Measurements from ENCODE around the gene TRA2B. TPM values are rescaled to one million over a fixed set of nuclear protein-coding genes. Genes with fewer than 3 reads are reported as not detected.

TRA2B gene
- total and polyA plus RNA-seq, 2 of the 8 experiments (the other 6 are each of a cell fraction or from before 2014, with no cell fraction given): 206 to 274 TPM

DNA sequence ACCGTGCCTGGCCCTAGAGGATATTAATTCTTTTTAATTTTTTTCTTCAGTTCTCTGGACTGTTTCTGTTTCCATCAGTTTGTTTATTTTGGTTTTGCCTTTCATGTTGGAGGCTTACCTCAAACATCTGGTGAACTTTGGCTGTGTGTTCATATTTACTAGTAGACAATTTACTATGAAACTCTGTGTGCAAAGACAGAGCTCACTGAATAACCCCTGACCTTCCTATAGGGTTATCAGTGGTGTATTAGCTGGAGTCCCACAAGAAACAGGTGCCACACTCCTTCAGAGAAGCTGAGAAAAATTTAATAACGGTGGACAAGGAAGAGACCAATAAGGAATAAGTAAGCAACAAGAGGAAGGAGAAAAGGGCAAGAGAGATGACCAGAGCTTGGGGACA is 28.8 kb upstream of the TRA2B start:
- FAIRE-seq (no peak), DNase-seq (ENCODE audit: low read depth in 1 of 2, low spot score in 2 of 2) (no peak)
- Histone ChIP-seq H3K36me3 (ENCODE audit: control insufficient read depth in 2 of 4, insufficient read depth in 4 of 4, low read length in 3 of 4) (no peaks in the 10 kb centered on the region), H2AK5ac (ENCODE audit: low read depth, low read length) (no peak overlapping the region), H3K9me3 (ENCODE audit: insufficient read depth in 2 of 2, low read depth in 1 of 2, low read length in 1 of 2) (no peaks in the 10 kb centered on the region), H4K91ac (replicated peaks; ENCODE audit: insufficient read length, low read length) (no peak overlapping the region), H2BK20ac (ENCODE audit: low read length) (no peak overlapping the region), H3K27ac (ENCODE audit: low read depth, low read length) (no peak overlapping the region), H4K5ac (ENCODE audit: insufficient read length, low read depth, low read length) (no peak overlapping the region), H4K8ac (ENCODE audit: extremely low read depth, insufficient read depth, low read length) (no peak overlapping the region), H4K20me1 (replicated peaks in 1 of 2; ENCODE audit: control insufficient read depth in 1 of 2, insufficient read depth in 2 of 2, low read length in 2 of 2) (no peaks in the 10 kb centered on the region), H3K4me3 (ENCODE audit: extremely low read depth in 1 of 4, insufficient read depth in 2 of 4, low read depth in 3 of 4, low read length in 4 of 4) (no peak overlapping the region), H3K23ac (ENCODE audit: insufficient read length) (no peak overlapping the region), H3K79me2 (ENCODE audit: control insufficient read depth in 1 of 2, insufficient read depth in 2 of 2, low read length in 2 of 2) (no peaks in the 10 kb centered on the region), H2BK5ac (ENCODE audit: low read depth, low read length) (no peak overlapping the region), H3K56ac (replicated peaks; ENCODE audit: insufficient read length, low read depth, low read length) (no peak overlapping the region), H3K27me3 (replicated peaks in 1 of 4; ENCODE audit: control insufficient read depth in 3 of 4, extremely low read depth in 1 of 4, insufficient read depth in 3 of 4, low read length in 3 of 4) (no peaks in the 10 kb centered on the region), H3K14ac (ENCODE audit: insufficient read length) (no peak overlapping the region), H2BK15ac (ENCODE audit: low read length) (no peak overlapping the region), H3K4me1 (replicated peaks in 1 of 4; ENCODE audit: control insufficient read depth in 3 of 4, insufficient read depth in 4 of 4, low read length in 3 of 4) (no peaks in the 10 kb centered on the region), H3K18ac (ENCODE audit: extremely low read depth, low read length) (no peak overlapping the region), H3K79me1 (ENCODE audit: low read depth, low read length) (no peaks in the 10 kb centered on the region), H3K4me2 (ENCODE audit: insufficient read depth in 1 of 2, low read depth in 2 of 2, low read length in 2 of 2) (no peak overlapping the region), H2AFZ (ENCODE audit: low read length) (no peak overlapping the region), H3K4ac (replicated peaks; ENCODE audit: insufficient read length, low read depth, low read length) (no peak overlapping the region), H3K9ac (replicated peaks in 1 of 4; ENCODE audit: extremely low read depth in 1 of 4, low read depth in 3 of 4, low read length in 3 of 4) (no peak overlapping the region), H3K23me2 (ENCODE audit: low read depth, low read length) (peaks cover 3% of the 10 kb centered on the region; the same call in 1 of the 2 replicates), H2BK120ac (replicated peaks; ENCODE audit: low read depth, low read length) (no peak overlapping the region), H2BK12ac (ENCODE audit: low read depth, low read length) (no peak overlapping the region)
- CTCF ChIA-PET (ENCODE audit: partially characterized antibody): interaction anchor here (0.7 to 3.8 kb wide), 5 partner anchors 12 to 146 kb away, joined by 3 to 19 read pairs (median 9); no protein-coding TSS in a partner anchor
- TF ChIP-seq TEAD4 (IDR thresholded peaks at IDR 0.05; ENCODE audit: low read depth, low read length) (no peak), RNF2 (IDR thresholded peaks at IDR 0.05; ENCODE audit: borderline replicate concordance, low read depth, low read length, missing control alignments, poor library complexity, severe bottlenecking) (no peak), TCF12 (IDR thresholded peaks at IDR 0.05; ENCODE audit: low read depth, low read length) (no peak), CREB1 (IDR thresholded peaks at IDR 0.05) (no peak), TAF1 (IDR thresholded peaks at IDR 0.05; ENCODE audit: low read depth, low read length) (no peak), RFX5 (IDR thresholded peaks at IDR 0.05; ENCODE audit: borderline replicate concordance, low read depth, low read length) (no peak), RXRA (IDR thresholded peaks at IDR 0.05; ENCODE audit: insufficient read depth, low read depth, low read length) (no peak), CEBPB (IDR thresholded peaks at IDR 0.05; ENCODE audit: low read depth, low read length) (no peak), JUND (IDR thresholded peaks at IDR 0.05; ENCODE audit: low read length) (no peak), BRCA1 (IDR thresholded peaks at IDR 0.05; ENCODE audit: low read depth, low read length) (no peak), RAD21 (IDR thresholded peaks at IDR 0.05 in 1 of 2, conservative IDR thresholded peaks at IDR 0.05 in 1 of 2; ENCODE audit: low read depth in 2 of 2, low read length in 2 of 2) (no peak), JUN (IDR thresholded peaks at IDR 0.05; ENCODE audit: low read depth, low read length) (no peak), HDAC6 (IDR thresholded peaks at IDR 0.05; ENCODE audit: low read depth, low read length) (no peak)
- TF ChIP-seq, protein P1, sequence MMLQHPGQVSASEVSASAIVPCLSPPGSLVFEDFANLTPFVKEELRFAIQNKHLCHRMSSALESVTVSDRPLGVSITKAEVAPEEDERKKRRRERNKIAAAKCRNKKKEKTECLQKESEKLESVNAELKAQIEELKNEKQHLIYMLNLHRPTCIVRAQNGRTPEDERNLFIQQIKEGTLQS (IDR thresholded peaks at IDR 0.05; ENCODE audit: insufficient read depth, low read depth, low read length): no peak
- POLR2A ChIA-PET (ENCODE audit: partially characterized antibody): no interaction called here
- WGBS, 2 experiments (ENCODE audit: extremely low coverage in 1 of 2, insufficient coverage in 1 of 2, insufficient read length in 1 of 2, insufficient replicate concordance in 2 of 2, low coverage in 1 of 2, low lambda C conversion rate in 2 of 2, missing lambda C conversion rate in 1 of 2): 86% methylated on average over 2 of the region's 2 CpGs; no CpG with 5 or more reads in 1 of the 2 experiments

All from H1 (cell line).